NCI-H345 treated with DMSO at 0.1 percent for 48 hours (cell line): ENCODE measurements around the gene EIF4EBP2.

ENCODE experiments used
- DNase-seq: peaks from one replicate; lab custom pipeline; 2025; ENCODE audit not compliant: unreplicated experiment; lab: John Stamatoyannopoulos, UW

EIF4EBP2 gene

GRCh38 chr10:70432101-70432500, 28.2 kb downstream of the EIF4EBP2 start:
- DNase-seq, result no peak

- DNase-seq, result no peak
Observed at GRCh38 chr10:70432561-70433263, 28.8 kb downstream of the EIF4EBP2 start.

GRCh38 chr10:70433581-70434280, 29.8 kb downstream of the EIF4EBP2 start:
- no peak for DNase-seq

GRCh38 chr10:70435241-70436085, 31.5 kb downstream of the EIF4EBP2 start:
- no peak for DNase-seq

- DNase-seq, result no peak
Observed at GRCh38 chr10:70437721-70438120, 33.8 kb downstream of the EIF4EBP2 start.

- DNase-seq, result no peak
Observed at GRCh38 chr10:70440296-70441160, 36.6 kb downstream of the EIF4EBP2 start.

GRCh38 chr10:70441161-70441894, 37.4 kb downstream of the EIF4EBP2 start, which contains the start of gene NODAL:
Gene NODAL (minus strand): TSS chr10:70441681. CDS start chr10:70441667, 14 bp downstream.
- no peak for DNase-seq

GRCh38 chr10:70441895-70442309, 38.0 kb downstream of the EIF4EBP2 start:
- DNase-seq, result no peak

GRCh38 chr10:70442332-70442988, 38.5 kb downstream of the EIF4EBP2 start:
- no peak for DNase-seq

- no peak for DNase-seq
Observed at GRCh38 chr10:70444744-70445143, 40.8 kb downstream of the EIF4EBP2 start.

- DNase-seq, result no peak
Observed at GRCh38 chr10:70445718-70446657, 42.0 kb downstream of the EIF4EBP2 start.

GRCh38 chr10:70448236-70448635, 44.3 kb downstream of the EIF4EBP2 start:
- DNase-seq, result no peak

GRCh38 chr10:70455213-70455630, 51.3 kb downstream of the EIF4EBP2 start:
- no peak for DNase-seq

- no peak for DNase-seq
Observed at GRCh38 chr10:70456164-70456563, 52.2 kb downstream of the EIF4EBP2 start.

GRCh38 chr10:70457759-70458305, 53.9 kb downstream of the EIF4EBP2 start:
- no peak for DNase-seq

- DNase-seq, result no peak
Observed at GRCh38 chr10:70458329-70459060, 54.5 kb downstream of the EIF4EBP2 start.

GRCh38 chr10:70459061-70459773, 55.3 kb downstream of the EIF4EBP2 start:
- DNase-seq, result no peak
